ENCODE measurements around the gene GRSF1.
"Not testable (repeated sequence)": the region's sequence is repeated elsewhere in the genome, so short reads cannot be mapped to it uniquely, and the experiment has no call there.

GRSF1 gene

GRCh38 chr4:70841951-70842350 is 2.3 kb upstream of the GRSF1 start:
- no peak for TF ChIP-seq ZFX (IDR thresholded peaks at IDR 0.05)
- TF ChIP-seq, protein P1, sequence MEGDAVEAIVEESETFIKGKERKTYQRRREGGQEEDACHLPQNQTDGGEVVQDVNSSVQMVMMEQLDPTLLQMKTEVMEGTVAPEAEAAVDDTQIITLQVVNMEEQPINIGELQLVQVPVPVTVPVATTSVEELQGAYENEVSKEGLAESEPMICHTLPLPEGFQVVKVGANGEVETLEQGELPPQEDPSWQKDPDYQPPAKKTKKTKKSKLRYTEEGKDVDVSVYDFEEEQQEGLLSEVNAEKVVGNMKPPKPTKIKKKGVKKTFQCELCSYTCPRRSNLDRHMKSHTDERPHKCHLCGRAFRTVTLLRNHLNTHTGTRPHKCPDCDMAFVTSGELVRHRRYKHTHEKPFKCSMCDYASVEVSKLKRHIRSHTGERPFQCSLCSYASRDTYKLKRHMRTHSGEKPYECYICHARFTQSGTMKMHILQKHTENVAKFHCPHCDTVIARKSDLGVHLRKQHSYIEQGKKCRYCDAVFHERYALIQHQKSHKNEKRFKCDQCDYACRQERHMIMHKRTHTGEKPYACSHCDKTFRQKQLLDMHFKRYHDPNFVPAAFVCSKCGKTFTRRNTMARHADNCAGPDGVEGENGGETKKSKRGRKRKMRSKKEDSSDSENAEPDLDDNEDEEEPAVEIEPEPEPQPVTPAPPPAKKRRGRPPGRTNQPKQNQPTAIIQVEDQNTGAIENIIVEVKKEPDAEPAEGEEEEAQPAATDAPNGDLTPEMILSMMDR (conservative IDR thresholded peaks at IDR 0.05): no peak
- H3K27ac ChIP-seq: no peak overlapping the region

GRCh38 chr4:70841211-70841610 is 1.5 kb upstream of the GRSF1 start:
- TF ChIP-seq, protein P1 (conservative IDR thresholded peaks at IDR 0.05): no peak
- TF ChIP-seq ZFX (IDR thresholded peaks at IDR 0.05): no peak
- no peak overlapping the region for H3K27ac ChIP-seq

DNA sequence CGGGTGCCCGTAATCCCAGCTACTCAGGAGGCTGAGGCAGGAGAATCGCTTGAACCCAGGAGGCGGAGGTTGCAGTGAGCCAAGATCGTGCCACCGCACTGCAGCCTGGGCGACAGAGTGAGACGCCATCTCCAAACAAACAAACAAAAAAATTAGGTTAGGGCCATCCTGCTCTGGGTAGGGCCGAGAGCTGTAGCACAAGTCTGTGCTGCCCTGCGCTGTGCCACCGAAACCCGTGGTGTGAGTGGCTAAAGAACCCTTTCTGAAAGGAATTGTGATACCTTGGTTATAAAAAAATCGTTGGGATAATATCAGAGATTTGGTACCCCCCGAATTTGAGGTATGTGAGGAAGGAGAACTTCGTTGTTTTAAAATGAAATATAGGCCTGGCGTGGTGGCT is 941 bp upstream of the GRSF1 start:
- H3K27ac ChIP-seq: not testable (repeated sequence)

GRCh38 chr4:70840137-70840536 is 447 bp upstream of the GRSF1 start:
- H3K27ac ChIP-seq: not testable (repeated sequence)

DNA sequence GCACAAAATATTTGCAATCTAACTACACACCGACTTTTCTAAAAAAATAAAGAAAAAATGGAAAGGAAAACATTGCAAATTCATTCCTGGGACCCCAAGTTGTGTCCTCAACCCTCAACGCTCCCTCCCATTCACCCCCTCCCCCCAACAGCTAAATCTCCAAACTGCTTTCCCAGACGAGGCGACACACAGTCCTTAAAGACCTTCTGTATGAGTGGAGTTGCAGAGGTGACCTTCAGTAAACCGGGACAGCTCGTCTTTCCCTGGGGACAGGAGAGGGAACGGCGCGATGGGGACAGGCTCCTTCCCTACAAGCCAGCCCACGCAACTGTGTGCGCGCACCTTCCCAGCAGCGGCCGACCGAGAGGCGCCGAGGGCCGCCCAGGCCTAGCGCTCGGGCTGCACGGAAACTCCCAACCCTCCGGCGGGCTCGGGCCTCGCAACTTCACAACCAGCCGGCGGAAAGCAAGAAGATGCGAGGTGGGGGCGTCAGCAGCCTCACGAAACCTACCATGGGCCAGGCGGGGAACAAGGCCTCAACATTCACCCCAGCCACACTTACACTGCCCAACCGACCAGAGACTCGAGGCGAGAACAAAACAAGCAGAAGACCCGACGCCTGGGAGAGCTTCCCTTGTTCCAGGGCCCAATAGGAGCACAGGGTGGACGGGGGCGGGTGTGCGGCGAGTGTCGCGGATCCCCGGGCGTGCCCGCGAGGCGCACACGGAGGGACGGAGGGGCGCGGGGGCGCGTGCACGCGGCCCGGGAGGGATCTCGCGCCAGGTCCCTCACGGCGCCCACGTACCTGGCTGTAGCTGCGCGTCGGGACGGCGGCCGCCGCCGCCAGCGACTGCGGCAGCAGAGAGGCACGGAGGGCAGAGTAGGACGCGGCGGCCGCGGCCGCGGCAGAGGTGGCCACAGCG is 763 bp downstream of the GRSF1 start:
- H3K27ac ChIP-seq: peak overlapping the region; percentile 96
- TF ChIP-seq, protein P1 (conservative IDR thresholded peaks at IDR 0.05): no peak
- TF ChIP-seq ZFX (IDR thresholded peaks at IDR 0.05): peak; percentile 79

DNA sequence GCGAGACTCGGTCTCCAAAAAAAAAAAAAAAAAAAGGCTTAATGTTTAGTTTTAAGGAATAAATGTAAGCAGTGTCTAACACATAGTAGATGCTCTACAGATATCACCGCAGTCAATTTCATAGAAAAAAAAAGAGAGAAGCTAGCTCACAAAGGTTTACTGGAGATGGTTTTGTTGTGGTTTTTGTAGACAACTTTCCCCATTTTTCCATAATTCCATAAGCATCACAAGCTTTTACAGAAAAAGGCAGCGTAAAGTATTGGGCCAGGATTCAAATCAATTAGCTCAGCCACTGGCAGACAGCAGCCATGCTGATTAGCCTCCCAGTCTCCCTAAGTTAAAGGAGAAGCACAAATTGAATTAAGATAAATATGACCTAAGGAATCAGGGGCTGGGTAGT is 1.5 kb downstream of the GRSF1 start:
- H3K27ac ChIP-seq: peak overlapping the region; percentile 96
- TF ChIP-seq, protein P1 (conservative IDR thresholded peaks at IDR 0.05): no peak
- no peak for TF ChIP-seq ZFX (IDR thresholded peaks at IDR 0.05)

DNA sequence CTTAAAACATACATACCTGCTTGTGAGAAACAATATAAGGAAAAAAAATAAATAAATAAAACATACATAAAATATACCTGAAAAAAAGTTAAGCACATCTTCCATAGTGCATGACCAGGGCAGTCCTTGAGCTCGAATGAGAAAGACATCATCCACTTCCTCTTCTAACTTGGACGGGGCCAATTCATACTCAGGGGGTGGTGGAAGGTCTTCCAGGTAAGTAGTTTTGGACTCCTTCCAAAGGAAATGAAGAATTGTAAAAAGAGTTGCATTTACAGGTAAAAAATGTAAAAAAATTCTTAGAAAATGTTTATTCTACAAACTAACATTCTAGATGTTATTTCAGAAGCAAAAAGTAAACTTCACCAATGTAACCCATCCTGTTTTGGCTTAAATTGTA is 3.6 kb downstream of the GRSF1 start:
- H3K27ac ChIP-seq: no peak overlapping the region

GRCh38 chr4:70833675-70834074 is 6.0 kb downstream of the GRSF1 start:
- no peak for TF ChIP-seq ZFX (IDR thresholded peaks at IDR 0.05)
- TF ChIP-seq, protein P1 (conservative IDR thresholded peaks at IDR 0.05): no peak
- H3K27ac ChIP-seq: no peak overlapping the region

More for the DNA sequence above, 3.6 kb downstream of the GRSF1 start:
- TF ChIP-seq, protein P1 (conservative IDR thresholded peaks at IDR 0.05): no peak
- no peak for TF ChIP-seq ZFX (IDR thresholded peaks at IDR 0.05)
